Jurkat, Clone E6-1 (cell line): Measurements from ENCODE around the gene SYNGR1. TPM values are rescaled to one million over a fixed set of nuclear protein-coding genes. Genes with fewer than 3 reads are reported as not detected.

Experiments
- DNase-seq: peaks from one replicate; pipeline ENCODE4 v3.0.0-alpha.2; 2011; ENCODE audit warnings: low read depth, low spot score
- H3K4me3 ChIP-seq: 2 replicates; pipeline ENCODE4 v1.5.1; 2011; ENCODE audit warnings: mild to moderate bottlenecking, low read length, control low read depth, moderate library complexity
- polyA plus RNA-seq: library from polyadenylated mRNA; unstranded; fragments of >200 nt; gene quantifications from one replicate; pipeline ENCODE4 v1.2.1, GENCODE V29; 2012; ENCODE audit warnings: missing spikeins; ENCODE audit not compliant: insufficient read length, insufficient read depth

The SYNGR1 gene, protein sequence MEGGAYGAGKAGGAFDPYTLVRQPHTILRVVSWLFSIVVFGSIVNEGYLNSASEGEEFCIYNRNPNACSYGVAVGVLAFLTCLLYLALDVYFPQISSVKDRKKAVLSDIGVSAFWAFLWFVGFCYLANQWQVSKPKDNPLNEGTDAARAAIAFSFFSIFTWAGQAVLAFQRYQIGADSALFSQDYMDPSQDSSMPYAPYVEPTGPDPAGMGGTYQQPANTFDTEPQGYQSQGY
- 24.4 TPM for polyA plus RNA-seq

GRCh38 chr22:39349967-39350726, at the start of gene SYNGR1:
SYNGR1 (plus strand) TSS chr22:39349991; CDS start chr22:39350011, 20 bp downstream.
- no peak for DNase-seq
- peak within 1 kb of the TSS; percentile 57 for H3K4me3 ChIP-seq

DNA sequence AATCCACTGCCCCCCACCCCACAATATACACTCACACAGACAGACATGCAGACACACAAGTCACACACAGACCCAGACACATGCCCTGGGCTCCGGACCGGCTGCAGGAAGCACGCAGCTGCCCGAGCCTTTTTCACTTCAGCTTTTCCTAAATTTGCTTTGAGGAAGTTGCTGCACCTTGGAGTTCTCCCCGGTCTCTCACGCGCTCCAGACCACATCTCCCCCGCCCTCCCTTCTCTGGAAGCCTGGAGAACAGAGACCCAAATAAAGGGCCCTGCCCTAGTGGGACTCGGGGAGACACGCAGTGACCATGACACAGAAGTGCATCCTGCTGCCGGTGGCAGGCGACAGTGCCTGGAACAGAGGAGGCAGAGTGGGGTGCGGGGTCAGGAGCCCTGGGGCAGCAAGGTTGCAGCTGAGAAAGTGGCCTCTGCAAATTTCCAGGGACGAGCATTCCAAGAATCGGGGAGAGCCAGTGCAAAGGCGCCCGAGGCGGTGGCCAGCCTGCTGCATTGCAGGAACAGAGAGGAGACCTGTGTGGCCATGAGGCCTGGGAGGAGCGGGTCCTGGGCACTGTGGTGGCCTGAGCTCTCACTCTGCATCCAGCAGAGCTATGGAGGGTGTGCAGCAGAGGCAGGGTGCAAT, 49.5 kb upstream of the SYNGR1 start:
- H3K4me3 ChIP-seq, result no peak overlapping the region
- DNase-seq, result no peak

GRCh38 chr22:39301108-39301507, 48.7 kb upstream of the SYNGR1 start:
- H3K4me3 ChIP-seq, result no peak overlapping the region
- no peak for DNase-seq

- no peak overlapping the region for H3K4me3 ChIP-seq
- no peak for DNase-seq
Observed at GRCh38 chr22:39301926-39302325, 47.9 kb upstream of the SYNGR1 start.

GRCh38 chr22:39302431-39302960, 47.3 kb upstream of the SYNGR1 start:
- DNase-seq, result no peak
- H3K4me3 ChIP-seq, result no peak overlapping the region

DNA sequence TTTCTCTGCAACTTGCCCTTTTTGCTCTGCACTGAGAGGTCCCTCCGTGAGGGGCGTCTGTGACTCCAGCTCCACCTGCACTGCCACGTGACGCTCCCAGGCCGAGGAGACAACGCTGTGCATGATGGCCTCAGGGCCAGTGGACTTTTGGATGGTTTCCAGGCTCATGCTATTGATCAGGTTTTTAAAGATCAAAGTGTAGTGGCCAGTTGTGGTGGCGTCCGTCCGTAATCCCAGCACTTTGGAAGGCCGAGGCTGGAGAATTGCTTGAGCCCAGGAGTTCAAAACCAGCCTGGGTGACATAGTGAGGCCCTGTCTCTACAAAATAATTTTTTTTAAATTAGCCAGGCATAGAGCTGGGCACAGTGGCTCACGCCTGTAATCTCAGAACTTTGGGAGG, 46.4 kb upstream of the SYNGR1 start:
- no peak overlapping the region for H3K4me3 ChIP-seq
- DNase-seq, result no peak

GRCh38 chr22:39303892-39304671, 45.7 kb upstream of the SYNGR1 start:
- DNase-seq, result no peak
- no peak overlapping the region for H3K4me3 ChIP-seq

- DNase-seq, result no peak
- no peak overlapping the region for H3K4me3 ChIP-seq
Observed at GRCh38 chr22:39306456-39307361, 43.1 kb upstream of the SYNGR1 start.

- no peak overlapping the region for H3K4me3 ChIP-seq
- no peak for DNase-seq
Observed at GRCh38 chr22:39308614-39309363, 41.0 kb upstream of the SYNGR1 start.

GRCh38 chr22:39309364-39309861, 40.4 kb upstream of the SYNGR1 start:
- H3K4me3 ChIP-seq, result no peak overlapping the region
- no peak for DNase-seq

DNA sequence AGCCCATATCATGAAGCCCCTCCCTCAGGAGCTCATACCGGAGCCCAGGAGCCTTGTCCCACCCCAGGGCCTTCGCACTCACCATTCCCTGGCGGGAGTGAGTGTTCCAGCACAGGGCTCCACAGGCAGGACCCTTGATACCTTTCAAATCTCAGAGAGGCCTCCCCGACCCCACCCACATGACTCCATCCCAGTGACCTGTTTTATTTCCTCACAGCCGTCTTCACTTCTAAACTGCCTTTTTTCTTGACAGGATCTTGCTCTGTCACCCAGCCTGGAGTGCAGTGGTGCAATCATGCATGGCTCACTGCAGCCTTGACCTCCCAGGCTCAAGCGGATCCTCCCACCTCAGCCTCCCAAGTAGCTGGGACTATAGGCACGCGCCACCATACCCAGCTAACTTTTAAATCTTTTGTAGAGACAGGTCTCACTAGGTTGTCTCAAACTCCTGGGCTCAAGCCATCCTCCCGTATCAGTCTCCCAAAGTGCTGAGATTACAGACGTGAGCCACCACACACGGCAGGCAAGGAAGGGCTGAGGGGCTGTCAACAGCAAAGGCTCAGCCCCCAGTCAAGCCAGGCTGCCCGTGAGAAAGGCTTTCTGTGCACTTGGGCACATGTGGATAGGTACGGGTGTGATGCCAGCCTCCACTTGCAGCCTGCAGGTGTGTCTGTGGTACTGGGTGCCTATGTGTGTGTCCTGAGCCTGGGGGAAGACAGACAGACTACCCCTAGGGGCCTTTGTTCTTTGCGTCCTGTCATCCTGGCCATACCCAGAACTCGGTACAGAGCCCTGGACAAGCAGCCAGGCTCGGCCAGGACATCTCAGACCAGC, 39.7 kb upstream of the SYNGR1 start:
- no peak overlapping the region for H3K4me3 ChIP-seq
- no peak for DNase-seq

DNA sequence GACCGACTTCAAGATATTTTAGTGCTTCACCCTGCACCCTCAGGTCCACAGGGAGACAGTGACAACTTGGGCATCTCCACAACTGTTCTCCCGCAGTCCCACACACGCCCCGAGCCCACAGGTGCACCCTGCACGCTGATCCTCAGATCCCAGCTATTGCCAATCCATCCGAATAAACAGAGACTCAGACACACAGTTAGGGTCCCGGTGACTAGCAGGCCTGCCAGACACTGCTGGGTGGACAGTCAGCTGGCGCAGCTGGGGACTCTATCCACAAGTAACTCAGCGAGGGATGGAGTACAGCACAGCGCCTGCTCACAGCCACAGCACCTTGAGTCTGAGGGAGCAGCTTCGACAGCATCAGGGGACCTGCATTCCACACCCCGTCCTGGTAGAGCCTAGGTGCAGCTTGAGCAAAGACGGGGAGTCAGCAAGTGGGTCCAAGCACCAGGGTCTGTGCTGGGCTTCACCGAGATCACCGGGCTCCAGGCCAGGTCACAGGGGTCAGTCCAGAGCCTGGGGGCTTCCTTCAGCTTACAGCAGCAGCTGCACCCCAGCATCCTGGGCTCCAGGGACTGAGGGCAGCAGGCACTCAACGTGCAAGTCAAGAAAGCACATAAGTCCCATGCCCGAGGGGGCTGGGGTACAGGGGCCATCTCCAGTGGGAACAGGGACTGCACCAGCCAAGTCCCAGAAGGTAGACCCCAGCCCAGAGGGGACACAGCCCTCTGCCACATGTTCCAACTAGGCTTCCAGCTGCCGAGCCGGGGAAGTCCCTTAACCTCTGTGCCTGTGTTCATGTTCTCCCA, 38.0 kb upstream of the SYNGR1 start:
- DNase-seq, result no peak
- H3K4me3 ChIP-seq, result no peak overlapping the region

GRCh38 chr22:39312410-39312809, 37.4 kb upstream of the SYNGR1 start:
- H3K4me3 ChIP-seq, result no peak overlapping the region
- DNase-seq, result no peak

- no peak overlapping the region for H3K4me3 ChIP-seq
- DNase-seq, result no peak
Observed at GRCh38 chr22:39313258-39314001, 36.4 kb upstream of the SYNGR1 start.

DNA sequence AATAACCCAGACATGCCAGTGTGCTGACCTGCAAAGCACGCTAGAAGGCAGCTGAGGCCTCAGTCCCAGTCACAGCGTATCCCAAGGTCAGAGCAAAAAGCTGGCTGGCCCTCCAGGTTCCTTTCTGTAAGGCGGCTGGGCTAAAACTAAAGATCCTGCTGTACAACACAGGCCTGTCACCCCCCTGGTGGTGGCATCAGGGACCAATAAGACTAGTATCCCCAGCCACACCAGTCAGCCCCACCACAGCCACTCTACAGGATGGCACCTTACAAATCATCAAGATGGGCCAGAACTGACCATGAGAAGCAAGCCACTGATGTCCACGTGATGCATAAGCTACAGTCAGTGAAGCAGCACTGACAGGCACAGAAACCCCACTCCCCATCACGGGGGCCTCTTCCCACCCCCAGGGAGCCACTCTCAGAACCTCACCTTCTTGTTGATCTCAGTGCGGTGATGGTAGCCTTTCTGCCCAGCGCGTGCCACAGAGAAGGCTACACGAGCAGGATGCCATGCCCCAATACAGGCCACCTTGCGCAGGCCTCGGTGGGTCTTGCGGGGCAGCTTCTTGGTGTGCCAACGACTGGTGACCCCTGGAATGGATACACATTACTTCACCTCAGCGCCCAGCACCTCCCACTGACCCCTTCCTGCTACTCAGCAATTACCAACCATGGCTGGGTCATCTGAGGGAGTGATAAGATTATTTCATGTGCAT, 35.4 kb upstream of the SYNGR1 start:
- no peak overlapping the region for H3K4me3 ChIP-seq
- DNase-seq, result no peak
